ENCODE measurements around the gene FBXO48. TPM values are rescaled to one million over a fixed set of nuclear protein-coding genes. Genes with fewer than 3 reads are reported as not detected.

FBXO48 gene
- total and polyA plus RNA-seq, 2 of the 4 experiments (the other 2 are of a cell fraction): 0.18 to 0.43 TPM

DNA sequence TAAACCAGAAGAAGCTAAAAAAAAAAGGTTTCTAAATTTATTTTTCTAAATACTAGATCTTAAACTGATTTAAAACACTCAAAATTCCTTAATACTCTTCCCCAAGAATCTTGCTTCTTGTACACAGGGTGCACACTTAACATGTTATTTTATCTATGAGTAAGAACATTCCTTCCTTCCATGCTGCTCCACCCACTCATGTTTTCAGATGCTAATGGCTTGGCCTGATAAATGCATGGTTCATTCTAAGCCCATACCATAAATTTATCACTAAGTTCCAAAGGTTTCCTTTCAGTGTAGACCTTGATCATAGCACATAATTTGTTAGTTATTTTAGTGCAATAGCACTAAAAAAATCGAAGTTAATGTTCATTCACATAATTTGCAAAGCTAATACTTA, 8.1 kb downstream of the FBXO48 start:
- no peak overlapping the region for H3K4me3 ChIP-seq (ENCODE audit: insufficient read depth, low read depth, low read length)
- DNase-seq: peak; percentile 76
- in situ Hi-C loops (cut with MboI; ENCODE audit: low sequenced_read_pairs): no loop called here
- no peaks in the 10 kb centered on the region; the same call in 1 of the 2 replicates for H3K27me3 ChIP-seq (ENCODE audit: control insufficient read depth, insufficient read depth, low read length)
- no peaks in the 10 kb centered on the region for H3K79me1 ChIP-seq (ENCODE audit: low read depth in 1 of 2, low read length in 2 of 2)
- H3K4me2 ChIP-seq (ENCODE audit: low read depth, low read length): no peak overlapping the region
- H4K5ac ChIP-seq (ENCODE audit: low read depth, low read length): no peak overlapping the region
- no peak overlapping the region for H3K56ac ChIP-seq (ENCODE audit: extremely low read depth, insufficient read depth, low read length)
- no TSS peak for BruUV-seq (replicated peaks)
- H3K4me1 ChIP-seq (ENCODE audit: control insufficient read depth, insufficient read depth, low read length): no peaks in the 10 kb centered on the region
- ChIA-PET POLR2A (ENCODE audit: unreplicated experiment) (no interaction called here), CTCF (no interaction called here)
- no peak overlapping the region for H3K14ac ChIP-seq (replicated peaks; ENCODE audit: low read depth, low read length)
- H3K9ac ChIP-seq (ENCODE audit: low read depth, low read length): no peak overlapping the region
- no peak overlapping the region for H2BK20ac ChIP-seq (ENCODE audit: low read depth, low read length)
- H4K8ac ChIP-seq (ENCODE audit: low read depth in 2 of 2, low read length in 2 of 2): no peak overlapping the region
- intact Hi-C loops (cut with micrococcal nuclease): no loop called here
- H3K36me3 ChIP-seq (ENCODE audit: control insufficient read depth, insufficient read depth, low read length): no peaks in the 10 kb centered on the region
- no peak overlapping the region for H2AK5ac ChIP-seq (ENCODE audit: low read depth, low read length)
- no peaks in the 10 kb centered on the region for H3K9me3 ChIP-seq (ENCODE audit: control insufficient read depth, insufficient read depth, low read length)
- H2BK15ac ChIP-seq (ENCODE audit: low read depth, low read length): no peak overlapping the region
- ATAC-seq (ENCODE audit: low read depth): peak; percentile 92
- H2AK9ac ChIP-seq (replicated peaks; ENCODE audit: low read depth, low read length, poor library complexity): no peak overlapping the region
- H2BK5ac ChIP-seq (ENCODE audit: low read depth, low read length, poor library complexity, severe bottlenecking): no peak overlapping the region
- no peak for TF ChIP-seq RCOR1 (IDR thresholded peaks at IDR 0.05; ENCODE audit: insufficient replicate concordance, low read length)
- 0 out of 2 replicates have a peak, but pooled peaks have one; percentile 25 for TF ChIP-seq MXI1 (IDR thresholded peaks at IDR 0.05; ENCODE audit: borderline replicate concordance, low read depth, low read length)
- no peak for TF ChIP-seq CEBPB (IDR thresholded peaks at IDR 0.05; ENCODE audit: low read depth, low read length)
- no peak for TF ChIP-seq MAZ (IDR thresholded peaks at IDR 0.05; ENCODE audit: borderline replicate concordance, low read depth, low read length)
- H2BK120ac ChIP-seq (ENCODE audit: low read depth, low read length): no peak overlapping the region
- dilution Hi-C loops (cut with HindIII; ENCODE audit: low sequenced_read_pairs, unreplicated experiment): no loop called here
- no peak overlapping the region for H3K27ac ChIP-seq (ENCODE audit: insufficient read depth, low read length)
- H4K91ac ChIP-seq (ENCODE audit: insufficient read depth, low read depth, low read length): no peak overlapping the region
- WGBS, 2 experiments (ENCODE audit: extremely low coverage in 2 of 2, insufficient read length in 1 of 2): no CpG with 5 or more reads among the region's 1 CpG
- H4K20me1 ChIP-seq (ENCODE audit: insufficient read depth, low read length): no peaks in the 10 kb centered on the region
- H3K23ac ChIP-seq (ENCODE audit: low read depth, low read length): no peak overlapping the region
- H3K4ac ChIP-seq (ENCODE audit: low read depth, low read length): no peak overlapping the region
- no peak overlapping the region for H3K18ac ChIP-seq (ENCODE audit: low read depth, low read length)
- peaks cover 4% of the 10 kb centered on the region; the same call in 1 of the 2 replicates for H3K9me1 ChIP-seq (ENCODE audit: insufficient read depth, low read length)
- no peak overlapping the region for H2AFZ ChIP-seq (replicated peaks; ENCODE audit: low read length, poor library complexity)

All from IMR-90 (cell line).